Hepatocyte (in vitro differentiated cells): ENCODE measurements around the gene ACTL10. TPM values are rescaled to one million over a fixed set of nuclear protein-coding genes. Genes with fewer than 3 reads are reported as not detected.

ENCODE experiments used
- DNase-seq: peaks from one replicate; pipeline ENCODE4 v3.0.0-alpha.2; 2016; ENCODE audit warnings: low spot score
- H2AFZ ChIP-seq: fragments of 200-600 bp; sonication (generic); 2 replicates; pipeline ENCODE4 v1.6.0; 2016; ENCODE audit warnings: antibody characterized with exemption, mild to moderate bottlenecking
- H3K27ac ChIP-seq: fragments of 200-600 bp; sonication (generic); 2 replicates; pipeline ENCODE4 v1.5.1; 2016; ENCODE audit warnings: mild to moderate bottlenecking
- H3K27me3 ChIP-seq: fragments of 200-600 bp; sonication (generic); 2 replicates; pipeline ENCODE4 v1.6.1; 2016
- H3K36me3 ChIP-seq: fragments of 200-600 bp; sonication (generic); replicated peaks from 2 replicates; pipeline ENCODE4 v1.5.1; 2016; ENCODE audit warnings: low read depth; ENCODE audit not compliant: insufficient read depth
- H3K4me1 ChIP-seq: fragments of 200-600 bp; sonication (generic); 2 replicates; pipeline ENCODE4 v1.5.1; 2016; ENCODE audit warnings: mild to moderate bottlenecking, moderate library complexity; ENCODE audit not compliant: insufficient read depth
- H3K4me2 ChIP-seq: fragments of 200-600 bp; sonication (generic); 2 replicates; pipeline ENCODE4 v1.6.0; 2016
- H3K4me3 ChIP-seq: fragments of 200-600 bp; sonication (generic); 2 replicates; pipeline ENCODE4 v1.5.1; 2016; ENCODE audit warnings: mild to moderate bottlenecking
- H3K79me2 ChIP-seq: fragments of 200-600 bp; sonication (generic); 2 replicates; pipeline ENCODE4 v1.6.0; 2017; ENCODE audit warnings: mild to moderate bottlenecking
- H3K9me2 ChIP-seq: fragments of 200-600 bp; sonication (generic); replicated peaks from 2 replicates; pipeline ENCODE4 v1.6.0; 2017; ENCODE audit warnings: mild to moderate bottlenecking; ENCODE audit not compliant: insufficient read depth
- H3K9me3 ChIP-seq: fragments of 200-600 bp; sonication (generic); 2 replicates; pipeline ENCODE4 v1.5.1; 2016; ENCODE audit warnings: low read depth, mild to moderate bottlenecking
- H4K20me1 ChIP-seq: fragments of 200-600 bp; sonication (generic); 2 replicates; pipeline ENCODE4 v1.6.0; 2016; ENCODE audit warnings: mild to moderate bottlenecking; ENCODE audit not compliant: insufficient read depth, poor library complexity, severe bottlenecking
- CTCF ChIP-seq: fragments of 200-600 bp; sonication (generic); IDR thresholded peaks from 2 replicates; pipeline ENCODE4 v1.5.1; 2016; ENCODE audit warnings: antibody characterized with exemption, mild to moderate bottlenecking; ENCODE audit not compliant: poor library complexity
- EZH2 ChIP-seq: fragments of 200-600 bp; sonication (generic); IDR thresholded peaks from 2 replicates; pipeline ENCODE4 v1.6.1; 2016; ENCODE audit warnings: antibody characterized with exemption, mild to moderate bottlenecking, borderline replicate concordance
- EZH2phosphoT487 ChIP-seq: fragments of 200-600 bp; sonication (generic); IDR thresholded peaks from one replicate; pipeline ENCODE4 v1.6.1; 2018; ENCODE audit warnings: antibody characterized with exemption, mild to moderate bottlenecking, low read depth, moderate library complexity; ENCODE audit not compliant: unreplicated experiment, severe bottlenecking
- WGBS: methylation state at CpG from one replicate; pipeline ENCODE4 v1.1.6; 2016; ENCODE audit warnings: low lambda C conversion rate; ENCODE audit errors: missing lambda C conversion rate; 5-methylcytosine and 5-hydroxymethylcytosine counted together
- polyA plus RNA-seq: library from polyadenylated mRNA; unstranded; fragments of >200 nt; fragmentation: Nextera tagmentation; extraction: Ambion mirVana; gene quantifications from 2 replicates; pipeline ENCODE4 v1.2.1, GENCODE V29; 2016
- total RNA-seq: library from RNA; depleted of rRNA; stranded (reverse); fragments of >200 nt; gene quantifications from 2 replicates; pipeline ENCODE4 v1.2.3, GENCODE V29; 2014

Gene ACTL10
- total and polyA plus RNA-seq, 2 experiments from 2014 or later = 0.17 to 2.6 TPM

GRCh38 chr20:33650111-33650752, 16.5 kb upstream of the ACTL10 start:
- Histone ChIP-seq H3K4me2 (no peak overlapping the region), H3K9me2 (no peaks in the 10 kb centered on the region), H3K27ac (no peak overlapping the region), H3K4me3 (no peak overlapping the region), H3K27me3 (no peaks in the 10 kb centered on the region), H3K79me2 (no peaks in the 10 kb centered on the region), H3K36me3 (no peaks in the 10 kb centered on the region), H3K4me1 (peaks cover 25% of the 10 kb centered on the region), H2AFZ (no peak overlapping the region), H4K20me1 (no peaks in the 10 kb centered on the region), H3K9me3 (no peaks in the 10 kb centered on the region)
- WGBS = 92% methylated on average over 11 of the region's 11 CpGs
- TF ChIP-seq CTCF = no peak
- TF ChIP-seq EZH2 = no peak
- no peak for TF ChIP-seq EZH2phosphoT487
- no peak for DNase-seq

- Histone ChIP-seq H3K27me3 (no peaks in the 10 kb centered on the region), H3K9me3 (no peaks in the 10 kb centered on the region), H4K20me1 (no peaks in the 10 kb centered on the region), H2AFZ (no peak overlapping the region), H3K4me3 (no peak overlapping the region), H3K27ac (no peak overlapping the region), H3K4me2 (no peak overlapping the region), H3K36me3 (no peaks in the 10 kb centered on the region), H3K79me2 (no peaks in the 10 kb centered on the region), H3K4me1 (peaks cover 26% of the 10 kb centered on the region), H3K9me2 (no peaks in the 10 kb centered on the region)
- no peak for TF ChIP-seq EZH2
- TF ChIP-seq CTCF = no peak
- no peak for TF ChIP-seq EZH2phosphoT487
- WGBS = 83% methylated on average over 10 of the region's 10 CpGs
- peak; percentile 21 for DNase-seq
Observed at GRCh38 chr20:33650753-33651561, 15.8 kb upstream of the ACTL10 start.

- Histone ChIP-seq H3K79me2 (no peaks in the 10 kb centered on the region), H3K36me3 (no peaks in the 10 kb centered on the region), H3K4me3 (no peak overlapping the region), H4K20me1 (no peaks in the 10 kb centered on the region), H3K27me3 (no peaks in the 10 kb centered on the region), H3K9me2 (no peaks in the 10 kb centered on the region), H2AFZ (no peak overlapping the region), H3K9me3 (no peaks in the 10 kb centered on the region), H3K4me1 (peaks cover 26% of the 10 kb centered on the region), H3K27ac (no peak overlapping the region), H3K4me2 (no peak overlapping the region)
- DNase-seq = no peak
- no peak for TF ChIP-seq EZH2
- TF ChIP-seq EZH2phosphoT487 = no peak
- no peak for TF ChIP-seq CTCF
- 88% methylated on average over 13 of the region's 13 CpGs for WGBS
Observed at GRCh38 chr20:33651562-33652048, 15.1 kb upstream of the ACTL10 start.
